Measurements from ENCODE around the gene PROM1. TPM values are rescaled to one million over a fixed set of nuclear protein-coding genes. Genes with fewer than 3 reads are reported as not detected.
A peak's percentile ranks its signal among the peaks of the same experiment; 100 is the strongest.

Gene PROM1
- total and polyA plus RNA-seq, 9 of the 15 experiments (the other 6 are each of a cell fraction or from before 2014, with no cell fraction given) = 0.05 TPM; not detected in 8

GRCh38 chr4:16065066-16065465, 18.8 kb downstream of the PROM1 start:
- Histone ChIP-seq H3K27me3 (ENCODE audit: control insufficient read depth in 2 of 2, insufficient read depth in 2 of 2, low read length in 2 of 2) (peaks cover 3 to 29% of the 10 kb centered on the region in 2 experiments), H3K4me2 (ENCODE audit: insufficient read depth, low read length) (no peak overlapping the region), H3K9ac (ENCODE audit: insufficient read depth in 1 of 2, low read depth in 2 of 2, low read length in 2 of 2) (no peak overlapping the region), H2AFZ (ENCODE audit: low read depth, low read length) (no peak overlapping the region), H3K79me2 (ENCODE audit: control insufficient read depth, insufficient read depth, low read length) (no peaks in the 10 kb centered on the region), H3K36me3 (ENCODE audit: control insufficient read depth, insufficient read depth, low read length) (no peaks in the 10 kb centered on the region), H3K9me3 (replicated peaks; ENCODE audit: control insufficient read depth, insufficient read depth, low read depth, low read length) (no peaks in the 10 kb centered on the region), H4K20me1 (replicated peaks; ENCODE audit: control insufficient read depth, insufficient read depth, low read length) (no peaks in the 10 kb centered on the region), H3K4me1 (replicated peaks in 1 of 2; ENCODE audit: control insufficient read depth in 2 of 2, insufficient read depth in 2 of 2, low read length in 2 of 2) (no peaks in the 10 kb centered on the region; a peak in 2 of 5 replicates), H3K9me1 (ENCODE audit: control insufficient read depth, insufficient read depth, low read length) (no peaks in the 10 kb centered on the region), H3K4me3 (no peak overlapping the region), H3K27ac (ENCODE audit: extremely low read depth, low read depth, low read length) (no peak overlapping the region)
- ATAC-seq (no peak), DNase-seq (ENCODE audit: extremely low read depth in 1 of 4, low spot score in 3 of 4) (no peak), FAIRE-seq (no peak)
- 20% methylated on average over 1 of the region's 1 CpG for WGBS (ENCODE audit: insufficient coverage, low coverage, missing lambda C conversion rate)
- in situ Hi-C loops (cut with MboI) (no loop called here), intact Hi-C loops (cut with micrococcal nuclease) (no loop called here)
- no TSS peak for BruUV-seq (replicated peaks)
- POLR2A ChIA-PET = no interaction called here
- TF ChIP-seq ZFP36 (IDR thresholded peaks at IDR 0.05; ENCODE audit: low read depth, low read length, partially characterized antibody) = peak; percentile 81
- no peak for TF ChIP-seq KHSRP (IDR thresholded peaks at IDR 0.05)
- CTCF ChIA-PET (ENCODE audit: low intra/inter-chr PET ratio) = no interaction called here

DNA sequence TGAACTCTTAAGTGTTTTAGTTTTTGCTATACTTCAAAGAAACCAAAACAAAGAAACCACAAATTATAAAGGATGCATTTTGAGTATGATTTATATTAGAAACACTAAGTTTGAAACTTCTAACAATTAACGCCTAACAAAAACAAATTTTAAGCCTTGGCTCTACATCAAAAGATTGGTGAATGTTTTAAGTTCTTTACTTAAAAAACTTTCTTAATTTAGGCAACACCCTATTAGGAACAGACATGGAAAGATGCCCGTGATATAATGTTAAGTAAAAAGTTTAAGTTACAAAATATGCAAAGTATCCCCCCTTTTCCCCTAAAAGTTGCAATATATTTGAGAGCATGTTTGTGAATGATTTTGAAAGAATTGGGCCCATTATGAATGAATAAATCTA, 21.2 kb downstream of the PROM1 start:
- in situ Hi-C loops (cut with MboI) (no loop called here), intact Hi-C loops (cut with micrococcal nuclease) (no loop called here)
- no peaks in the 10 kb centered on the region for H3K9me1 ChIP-seq (ENCODE audit: control insufficient read depth, insufficient read depth, low read length)
- no peak for TF ChIP-seq NCOA6 (IDR thresholded peaks at IDR 0.05)
- no peak for TF ChIP-seq BCOR (IDR thresholded peaks at IDR 0.05)
- TF ChIP-seq PYGO2 (tag; IDR thresholded peaks at IDR 0.05) = no peak
- TF ChIP-seq MXI1 (IDR thresholded peaks at IDR 0.05; ENCODE audit: low read depth, low read length) = no peak
- TF ChIP-seq ZNF12 (CRISPR knock-in tag; IDR thresholded peaks at IDR 0.05) = no peak
- no peak for TF ChIP-seq ZNF280B (CRISPR knock-in tag; IDR thresholded peaks at IDR 0.05)
- TF ChIP-seq, protein P1, sequence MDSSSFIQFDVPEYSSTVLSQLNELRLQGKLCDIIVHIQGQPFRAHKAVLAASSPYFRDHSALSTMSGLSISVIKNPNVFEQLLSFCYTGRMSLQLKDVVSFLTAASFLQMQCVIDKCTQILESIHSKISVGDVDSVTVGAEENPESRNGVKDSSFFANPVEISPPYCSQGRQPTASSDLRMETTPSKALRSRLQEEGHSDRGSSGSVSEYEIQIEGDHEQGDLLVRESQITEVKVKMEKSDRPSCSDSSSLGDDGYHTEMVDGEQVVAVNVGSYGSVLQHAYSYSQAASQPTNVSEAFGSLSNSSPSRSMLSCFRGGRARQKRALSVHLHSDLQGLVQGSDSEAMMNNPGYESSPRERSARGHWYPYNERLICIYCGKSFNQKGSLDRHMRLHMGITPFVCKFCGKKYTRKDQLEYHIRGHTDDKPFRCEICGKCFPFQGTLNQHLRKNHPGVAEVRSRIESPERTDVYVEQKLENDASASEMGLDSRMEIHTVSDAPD (CRISPR knock-in tag; IDR thresholded peaks at IDR 0.05) = no peak
- TF ChIP-seq ZNF639 (CRISPR knock-in tag; conservative IDR thresholded peaks at IDR 0.05 in 1 of 2, IDR thresholded peaks at IDR 0.05 in 1 of 2) = no peak
- no peak for TF ChIP-seq DNMT1 (IDR thresholded peaks at IDR 0.05)
- H3K4me3 ChIP-seq = no peak overlapping the region
- no peak overlapping the region for H2AFZ ChIP-seq (ENCODE audit: low read depth, low read length)
- no peaks in the 10 kb centered on the region for H3K36me3 ChIP-seq (ENCODE audit: control insufficient read depth, insufficient read depth, low read length)
- no peak for ATAC-seq
- H3K4me2 ChIP-seq (ENCODE audit: insufficient read depth, low read length) = no peak overlapping the region
- no peak for FAIRE-seq
- H3K4me1 ChIP-seq (replicated peaks in 1 of 2; ENCODE audit: control insufficient read depth in 2 of 2, insufficient read depth in 2 of 2, low read length in 2 of 2) = no peaks in the 10 kb centered on the region; a peak in 2 of 5 replicates
- H3K27ac ChIP-seq (ENCODE audit: extremely low read depth, low read depth, low read length) = no peak overlapping the region
- ChIA-PET POLR2A (no interaction called here), CTCF (ENCODE audit: low intra/inter-chr PET ratio) (no interaction called here)
- no peaks in the 10 kb centered on the region for H3K79me2 ChIP-seq (ENCODE audit: control insufficient read depth, insufficient read depth, low read length)
- H3K27me3 ChIP-seq (ENCODE audit: control insufficient read depth in 2 of 2, insufficient read depth in 2 of 2, low read length in 2 of 2) = peaks cover 3 to 26% of the 10 kb centered on the region in 2 experiments
- DNase-seq (ENCODE audit: extremely low read depth in 1 of 4, low spot score in 3 of 4) = no peak
- no peak overlapping the region for H3K9ac ChIP-seq (ENCODE audit: insufficient read depth in 1 of 2, low read depth in 2 of 2, low read length in 2 of 2)
- H4K20me1 ChIP-seq (replicated peaks; ENCODE audit: control insufficient read depth, insufficient read depth, low read length) = no peaks in the 10 kb centered on the region
- WGBS (ENCODE audit: insufficient coverage, low coverage, missing lambda C conversion rate) = 0% methylated on average over 2 of the region's 2 CpGs
- BruUV-seq (replicated peaks) = no TSS peak
- H3K9me3 ChIP-seq (replicated peaks; ENCODE audit: control insufficient read depth, insufficient read depth, low read depth, low read length) = no peaks in the 10 kb centered on the region

Data from K562 (cell line).